K562 (cell line): Measurements from ENCODE around the gene RNF215.

Source experiments
- CREB1 ChIP-seq, 2 experiments: sonication (generic) in 1 of 2; formaldehyde crosslinking in 1 of 2; IDR thresholded peaks; 2 replicates each; pipeline versions ENCODE4 v1.6.1 to v1.8.0; 2012 to 2022; ENCODE audit warnings: inconsistent platforms in 1 of 2, mild to moderate bottlenecking in 1 of 2, missing genetic modification reagents in 1 of 2, moderate library complexity in 1 of 2
- TGIF2 ChIP-seq: sonication (generic); formaldehyde crosslinking; IDR thresholded peaks from 2 replicates; pipeline ENCODE4 v1.8.1; 2022; ENCODE audit warnings: mild to moderate bottlenecking, missing genetic modification reagents, moderate library complexity
- TF ChIP-seq, protein P1 (sequence below), 2 experiments: fragments of 200-800 bp in 1 of 2; sonication (Bioruptor generic) in 1 of 2; sonication (generic) in 1 of 2; formaldehyde crosslinking in 1 of 2; IDR thresholded peaks in 1 of 2; conservative IDR thresholded peaks in 1 of 2; 2 replicates each; pipeline versions ENCODE4 v1.5.0 to v1.6.1; 2016 to 2020; ENCODE audit warnings: missing compliant biosample characterization in 1 of 2, missing genetic modification characterization in 1 of 2, missing genetic modification reagents in 1 of 2

DNA sequence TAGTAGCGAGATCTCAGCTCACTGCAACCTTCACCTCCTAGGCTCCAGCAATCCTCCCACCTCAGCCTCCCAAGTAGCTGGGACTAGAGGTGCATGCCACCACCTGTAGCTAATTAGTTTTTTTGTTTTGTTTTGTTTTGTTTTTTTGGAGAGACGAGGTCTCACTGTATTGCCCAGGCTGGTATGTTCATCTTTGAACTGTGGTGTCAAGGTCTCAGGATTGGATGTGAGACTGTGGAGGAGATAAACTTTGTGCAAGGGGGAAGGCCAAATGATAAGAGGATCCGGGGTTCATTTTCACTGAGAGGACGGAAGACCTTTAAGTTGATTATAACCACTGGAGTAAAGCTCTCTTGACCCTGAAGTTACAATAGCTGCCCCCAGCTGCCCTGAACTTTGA lies 18.5 kb upstream of the RNF215 start:
- no peak for TF ChIP-seq TGIF2 (CRISPR knock-in tag)
- TF ChIP-seq CREB1 (IDR thresholded peaks at IDR 0.05): no peak
- no peak for TF ChIP-seq CREB1 (CRISPR knock-in tag; IDR thresholded peaks at IDR 0.05)
- TF ChIP-seq, protein P1, sequence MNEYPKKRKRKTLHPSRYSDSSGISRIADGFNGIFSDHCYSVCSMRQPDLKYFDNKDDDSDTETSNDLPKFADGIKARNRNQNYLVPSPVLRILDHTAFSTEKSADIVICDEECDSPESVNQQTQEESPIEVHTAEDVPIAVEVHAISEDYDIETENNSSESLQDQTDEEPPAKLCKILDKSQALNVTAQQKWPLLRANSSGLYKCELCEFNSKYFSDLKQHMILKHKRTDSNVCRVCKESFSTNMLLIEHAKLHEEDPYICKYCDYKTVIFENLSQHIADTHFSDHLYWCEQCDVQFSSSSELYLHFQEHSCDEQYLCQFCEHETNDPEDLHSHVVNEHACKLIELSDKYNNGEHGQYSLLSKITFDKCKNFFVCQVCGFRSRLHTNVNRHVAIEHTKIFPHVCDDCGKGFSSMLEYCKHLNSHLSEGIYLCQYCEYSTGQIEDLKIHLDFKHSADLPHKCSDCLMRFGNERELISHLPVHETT (CRISPR knock-in tag; conservative IDR thresholded peaks at IDR 0.05 in 1 of 2, IDR thresholded peaks at IDR 0.05 in 1 of 2): no peak
